ENCODE results near the gene EFCAB8.

Gene EFCAB8

DNA sequence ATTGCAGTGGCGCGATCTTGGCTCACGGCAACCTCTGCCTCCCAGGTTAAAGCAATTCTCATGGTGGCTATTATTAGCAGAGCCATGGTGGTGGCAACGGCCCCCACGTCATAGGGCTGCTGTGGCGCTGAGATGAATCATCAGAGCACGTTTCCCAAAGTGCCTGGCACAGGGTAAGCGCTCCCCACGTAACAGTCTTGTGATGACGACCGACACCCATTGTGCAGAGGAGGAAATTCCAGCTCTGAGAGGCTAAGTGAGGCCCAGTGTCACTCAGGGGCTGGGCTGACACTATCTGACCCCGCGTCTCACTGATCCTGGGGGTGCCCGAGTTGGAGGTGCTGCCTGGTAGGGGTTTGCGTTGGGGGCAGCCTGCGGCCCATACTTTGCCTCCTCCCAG, 129.3 kb downstream of the EFCAB8 start:
- no peak for DNase-seq

DNA sequence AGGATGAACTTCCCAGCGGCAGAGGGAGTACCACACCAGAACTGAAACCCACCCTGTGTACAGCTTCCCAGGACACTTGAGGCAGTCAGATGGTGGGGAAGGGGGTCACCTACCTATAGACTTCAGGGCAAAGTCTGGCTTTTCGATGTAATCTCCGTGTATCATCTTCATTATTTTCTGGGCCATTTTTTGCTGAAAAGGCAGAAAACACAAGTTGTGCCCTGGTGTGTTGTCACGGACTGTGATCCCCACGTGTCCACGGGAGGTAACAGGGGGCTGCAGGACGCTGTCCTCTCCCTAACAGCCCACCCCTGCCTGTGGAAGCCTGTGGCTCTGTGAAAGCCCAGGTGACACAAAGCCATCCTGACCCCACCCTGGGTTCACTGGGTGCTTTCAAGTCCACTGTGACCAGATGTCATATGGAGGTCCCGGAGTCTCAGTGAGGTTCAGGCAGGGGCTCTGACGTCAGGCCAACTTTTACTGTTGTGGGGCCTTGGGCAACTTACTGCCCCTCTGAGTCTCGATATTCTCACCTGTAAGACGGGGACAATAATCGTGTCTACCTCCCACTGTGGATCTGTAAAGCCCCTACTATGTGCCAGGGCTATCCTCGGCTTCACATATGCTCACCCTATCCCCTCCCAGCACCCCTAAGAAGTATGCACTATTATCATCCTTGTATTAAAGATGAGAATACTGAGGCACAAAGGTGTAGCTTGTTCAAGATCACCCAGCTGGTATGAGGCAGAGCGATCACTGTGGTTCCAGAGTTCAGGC, 131.0 kb downstream of the EFCAB8 start:
- DNase-seq: no peak

DNA sequence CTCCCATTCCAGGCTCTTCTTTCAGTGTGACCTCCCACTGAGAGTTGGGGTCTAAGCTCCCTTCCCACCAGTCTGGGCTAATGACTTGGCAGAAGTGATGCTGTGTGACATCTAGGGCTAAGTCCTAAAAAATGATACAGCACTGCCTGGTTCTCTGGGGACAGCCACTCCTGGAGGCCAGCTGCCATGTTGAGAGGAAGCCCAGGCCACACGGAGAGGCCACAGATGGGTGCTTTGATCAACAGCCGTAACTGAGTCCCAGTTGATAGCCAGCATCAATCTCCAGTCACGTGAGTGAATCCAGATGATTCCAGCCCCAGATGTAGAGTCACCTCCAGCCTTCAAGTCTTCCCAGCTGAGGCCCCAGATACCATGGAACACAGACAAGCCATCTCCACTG, 131.7 kb downstream of the EFCAB8 start:
- no peak for DNase-seq

DNA sequence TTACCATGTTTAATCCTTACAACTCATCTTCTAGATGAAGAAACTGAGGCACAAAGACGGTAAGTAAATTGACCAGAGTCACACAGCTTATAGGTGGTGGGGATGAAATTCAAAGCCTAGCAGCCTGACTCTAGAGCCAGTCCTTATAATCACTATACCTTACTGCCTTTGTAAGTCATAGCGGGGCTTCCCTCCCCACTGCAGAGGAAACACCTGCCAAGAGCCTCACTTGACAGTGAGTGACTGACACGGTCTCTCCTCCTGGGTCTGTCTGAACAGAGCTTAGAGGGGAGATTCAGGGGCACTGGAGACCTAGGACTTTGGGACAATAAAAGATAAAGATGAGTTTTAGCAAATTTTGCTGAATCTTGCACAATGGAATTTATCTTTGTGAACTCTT, 132.7 kb downstream of the EFCAB8 start:
- DNase-seq: no peak

DNA sequence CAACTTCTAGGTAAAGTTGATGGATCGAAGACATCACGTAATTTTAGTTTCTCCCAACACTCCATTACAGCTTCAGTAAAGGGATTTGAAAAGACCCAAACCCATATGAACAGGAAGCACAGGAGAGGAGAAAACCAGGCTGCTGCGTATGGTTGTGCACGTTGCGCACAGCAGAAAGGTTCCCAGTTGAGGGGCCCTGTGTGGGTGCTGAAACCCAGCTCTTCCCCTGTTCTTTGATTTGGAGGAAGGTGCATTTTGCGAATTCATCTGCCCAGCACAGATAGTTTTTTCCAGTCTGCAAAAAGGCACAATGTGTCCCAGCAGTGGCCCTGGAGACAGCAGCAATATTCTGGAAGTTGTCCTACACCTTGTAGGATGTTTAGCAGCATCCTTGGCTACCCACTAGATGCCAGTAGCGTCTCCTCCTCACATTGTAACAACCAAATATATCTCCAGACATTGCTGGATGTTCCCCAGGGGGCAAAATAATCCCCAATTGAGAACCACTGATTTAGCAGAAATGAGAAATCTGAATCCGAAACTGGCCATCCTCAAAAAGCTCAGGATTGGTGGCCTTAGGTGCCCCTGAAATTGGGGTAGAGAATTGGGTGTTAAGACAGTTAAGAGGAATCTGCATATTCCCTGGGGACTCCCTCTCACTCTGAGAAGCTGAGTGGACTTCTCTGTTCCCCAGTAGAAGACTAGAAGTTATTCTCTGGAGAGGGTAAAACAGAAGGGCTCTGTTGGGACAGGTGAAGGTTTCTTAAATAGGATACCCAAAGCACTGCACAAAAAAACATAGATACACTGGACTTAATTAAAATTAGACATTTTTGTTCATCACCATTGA, 133.3 kb downstream of the EFCAB8 start:
- DNase-seq: no peak

DNA sequence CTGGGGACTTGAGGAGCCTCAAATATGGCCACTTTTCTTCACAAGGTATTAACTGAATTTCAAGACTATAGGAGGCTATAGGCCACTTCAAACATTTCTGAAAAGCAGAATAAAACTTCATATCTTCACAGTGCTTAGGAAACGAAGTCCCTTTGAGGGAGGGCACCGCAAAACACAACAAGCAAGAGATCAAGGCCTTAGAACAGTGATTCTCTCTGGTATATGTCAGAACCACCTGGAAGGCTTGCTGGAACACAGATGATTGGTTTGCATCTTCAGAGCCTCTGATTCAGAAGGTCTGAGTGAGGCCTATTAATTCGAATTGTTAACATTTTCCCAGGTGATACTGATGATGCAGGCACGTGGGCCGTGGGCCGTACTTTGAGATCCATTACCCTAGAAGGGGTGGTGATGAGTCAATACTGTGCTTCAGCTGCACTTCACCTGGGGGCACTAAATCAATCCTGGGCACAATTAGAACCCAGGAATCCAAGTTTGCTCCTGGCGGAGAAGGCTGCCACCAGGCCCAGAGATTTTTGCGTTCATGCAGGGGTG, 134.8 kb downstream of the EFCAB8 start:
- no peak for DNase-seq

DNA sequence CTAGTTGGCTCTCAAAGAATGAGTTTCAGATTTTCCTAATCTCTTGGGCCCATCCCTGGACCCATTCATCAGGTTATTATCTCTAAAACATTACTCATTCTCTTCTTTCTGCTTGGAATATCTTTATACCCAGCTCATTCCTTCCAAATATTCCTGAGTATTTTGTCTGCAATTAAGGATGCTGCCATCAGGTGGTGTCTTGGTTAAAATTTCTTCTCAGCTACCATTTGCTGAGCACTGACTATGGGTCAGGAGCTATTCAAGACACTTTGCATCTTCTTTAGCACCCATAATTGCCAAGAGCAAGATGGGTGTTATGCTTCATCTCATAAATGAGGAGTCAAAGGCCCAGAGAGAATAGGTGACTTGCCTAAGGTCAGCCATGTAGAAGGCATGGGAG, 137.1 kb downstream of the EFCAB8 start:
- no peak for DNase-seq

DNA sequence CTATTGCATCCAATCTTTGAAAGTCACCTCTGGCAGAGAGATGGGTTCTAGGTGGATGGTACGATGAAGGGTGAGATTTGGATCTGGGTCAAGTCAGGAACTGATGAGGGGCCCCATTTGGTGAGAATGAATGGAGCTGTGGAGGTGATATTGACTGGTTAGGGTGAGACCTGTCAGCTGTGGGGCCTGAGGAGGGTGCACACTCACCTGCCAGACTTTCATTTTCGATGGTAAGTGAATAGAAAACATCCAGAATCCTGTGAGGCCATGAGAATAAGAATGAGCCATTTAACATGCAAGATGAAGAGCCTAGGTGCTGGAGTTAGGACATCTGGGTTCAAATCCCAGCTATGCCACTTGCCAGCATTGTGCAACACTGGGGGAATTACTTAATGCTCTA, 138.7 kb downstream of the EFCAB8 start:
- no peak for DNase-seq

DNA sequence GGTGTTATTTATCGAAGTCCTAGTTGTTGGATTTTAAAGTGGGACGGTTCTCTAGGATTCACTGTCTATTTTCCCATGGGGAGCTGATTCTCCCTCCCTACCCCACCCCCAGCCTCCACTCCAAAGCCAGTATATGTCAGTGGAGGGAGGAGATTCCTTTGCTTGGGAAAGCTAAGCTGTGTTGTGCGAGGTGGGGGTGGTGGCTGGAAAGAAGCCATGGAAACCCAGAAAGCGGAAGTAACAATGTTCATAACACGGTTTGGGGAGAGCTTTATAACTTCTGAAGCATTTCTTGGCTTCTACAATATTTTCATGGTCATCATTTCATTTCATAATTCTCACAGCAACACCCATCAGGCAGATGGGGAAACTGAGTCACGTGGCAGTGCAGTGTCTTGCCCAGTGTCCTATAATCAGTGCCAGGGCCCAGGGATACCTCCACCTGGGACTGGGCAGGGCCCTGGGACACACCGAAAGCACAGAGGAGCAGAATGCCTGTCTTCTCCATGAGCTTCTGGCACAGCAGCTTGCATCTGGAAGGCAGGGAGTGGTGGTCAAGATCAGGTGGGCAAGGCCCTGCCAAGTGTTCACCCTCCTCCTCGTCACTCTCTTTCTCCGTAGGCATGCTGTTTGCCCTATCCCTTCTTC, 141.0 kb downstream of the EFCAB8 start:
- DNase-seq: peak; percentile 35

DNA sequence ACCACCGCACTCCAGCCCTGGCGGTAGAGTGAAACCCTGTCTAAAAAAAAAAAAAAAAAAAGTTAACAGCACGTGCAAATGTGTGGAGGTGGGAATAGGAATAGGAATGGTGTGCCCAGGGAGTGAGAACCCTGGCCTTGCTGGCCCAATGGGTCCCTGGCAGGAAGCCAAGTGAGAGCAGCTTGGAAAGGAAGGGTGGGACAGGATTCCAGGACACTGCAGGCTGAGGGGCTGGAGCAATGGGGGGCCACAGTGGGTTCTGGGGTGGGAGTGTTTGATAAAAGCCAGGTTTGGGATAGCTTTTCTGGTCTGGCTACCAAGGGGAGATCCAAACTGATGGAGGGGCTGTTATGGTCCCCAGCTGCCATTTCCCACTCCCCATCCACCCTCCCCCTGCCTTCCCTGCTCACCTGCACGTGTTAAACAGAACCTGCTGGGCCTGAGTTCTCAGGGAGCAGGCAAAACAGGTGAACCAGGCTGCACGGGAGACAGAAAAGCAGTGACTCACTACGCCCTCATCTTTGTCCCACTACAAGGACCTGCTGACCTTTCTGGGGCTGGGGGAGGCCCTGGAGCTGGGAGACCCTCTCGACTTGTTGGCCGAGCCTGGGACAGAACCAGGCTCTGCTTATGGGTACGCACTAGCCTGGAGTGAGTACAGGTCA, 142.2 kb downstream of the EFCAB8 start:
- no peak for DNase-seq

DNA sequence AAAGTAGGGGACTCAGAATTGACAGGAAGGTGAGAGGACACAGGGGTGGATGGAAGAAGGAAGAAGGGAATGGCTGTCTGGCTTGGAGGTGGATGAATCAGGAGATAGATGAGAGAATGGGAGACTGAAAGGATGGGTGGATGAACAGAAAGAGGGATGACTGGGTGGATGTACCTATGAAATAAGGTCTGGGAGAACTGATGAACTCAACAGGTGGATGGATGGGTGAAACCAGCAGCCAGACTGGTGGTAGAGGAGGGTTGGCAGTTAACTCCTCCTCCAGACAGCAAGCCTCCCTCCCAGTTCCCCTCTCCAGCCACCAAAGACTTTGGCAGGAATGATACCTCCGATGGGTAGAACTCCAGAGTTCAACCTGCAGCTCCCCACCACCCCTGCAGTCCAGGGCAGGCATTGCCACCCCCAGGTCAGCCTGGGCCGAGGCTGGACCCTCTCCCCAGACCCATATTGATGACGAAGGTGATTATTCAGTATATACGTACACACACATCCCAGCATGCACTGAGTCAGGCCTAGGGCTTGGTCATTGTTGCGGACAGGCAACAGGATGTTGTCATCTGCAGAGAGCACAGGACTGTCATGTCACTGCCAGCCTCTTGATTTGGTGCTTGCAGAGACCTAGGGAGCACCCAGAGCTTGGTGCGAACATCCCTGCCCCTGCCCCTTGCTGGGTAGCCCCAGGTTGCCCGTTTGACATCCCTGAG, 143.5 kb downstream of the EFCAB8 start:
- DNase-seq: no peak

DNA sequence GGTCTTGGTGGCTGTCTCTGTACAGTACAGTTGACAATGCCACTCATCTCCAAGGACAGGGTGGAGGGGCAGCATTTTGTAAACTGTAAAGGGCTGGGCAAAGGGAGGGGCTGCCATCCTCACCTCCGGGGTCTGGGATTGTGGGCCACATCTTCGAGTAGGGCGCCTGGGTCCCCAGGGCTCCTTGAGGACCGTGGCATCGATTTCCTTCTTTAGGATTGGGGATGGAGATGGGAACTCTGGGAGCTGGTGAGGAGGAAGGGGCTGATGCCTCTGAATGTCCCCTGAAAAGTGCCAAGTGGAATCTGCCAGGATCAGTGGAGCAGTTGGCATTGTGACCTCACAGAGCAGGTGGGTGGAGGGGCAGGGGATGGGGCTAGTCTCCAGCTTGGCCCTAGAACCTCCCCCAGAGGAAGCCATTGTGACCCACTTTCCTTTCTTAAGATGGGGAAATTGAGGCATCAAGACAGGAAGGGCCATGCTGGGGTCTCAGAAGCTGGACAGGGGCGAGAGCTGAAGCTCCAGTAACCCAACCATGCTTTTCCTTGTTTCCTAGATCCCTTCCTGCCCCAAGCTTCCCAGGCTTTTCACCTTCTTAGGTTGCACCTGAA, 145.5 kb downstream of the EFCAB8 start, which contains the start of gene SUN5:
SUN5 (minus strand) TSS at position 293 of the 611 bp plus-strand sequence; CDS start at position 200, 93 bp downstream.
- no peak for DNase-seq

DNA sequence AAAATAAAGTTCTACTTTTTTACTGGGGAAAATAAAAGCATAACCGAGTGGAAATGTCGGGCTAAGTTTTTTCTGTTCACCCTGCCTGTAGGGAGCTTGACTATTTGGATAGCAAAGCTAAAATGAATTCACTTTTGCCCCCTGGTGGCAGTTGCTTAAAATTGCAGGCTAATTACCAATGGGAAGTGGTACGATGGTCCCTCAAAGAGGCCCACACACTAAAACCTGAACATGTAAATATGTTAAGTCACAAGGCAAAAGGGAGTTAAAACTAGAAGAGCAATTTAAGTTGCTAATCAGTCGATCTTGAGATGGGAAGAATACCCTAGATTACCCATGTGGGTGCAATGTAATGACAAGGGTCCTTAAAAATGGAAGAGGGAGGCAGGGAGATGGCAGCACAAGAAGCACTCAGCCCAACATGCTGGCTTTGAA, 146.4 kb downstream of the EFCAB8 start:
- DNase-seq: no peak

DNA sequence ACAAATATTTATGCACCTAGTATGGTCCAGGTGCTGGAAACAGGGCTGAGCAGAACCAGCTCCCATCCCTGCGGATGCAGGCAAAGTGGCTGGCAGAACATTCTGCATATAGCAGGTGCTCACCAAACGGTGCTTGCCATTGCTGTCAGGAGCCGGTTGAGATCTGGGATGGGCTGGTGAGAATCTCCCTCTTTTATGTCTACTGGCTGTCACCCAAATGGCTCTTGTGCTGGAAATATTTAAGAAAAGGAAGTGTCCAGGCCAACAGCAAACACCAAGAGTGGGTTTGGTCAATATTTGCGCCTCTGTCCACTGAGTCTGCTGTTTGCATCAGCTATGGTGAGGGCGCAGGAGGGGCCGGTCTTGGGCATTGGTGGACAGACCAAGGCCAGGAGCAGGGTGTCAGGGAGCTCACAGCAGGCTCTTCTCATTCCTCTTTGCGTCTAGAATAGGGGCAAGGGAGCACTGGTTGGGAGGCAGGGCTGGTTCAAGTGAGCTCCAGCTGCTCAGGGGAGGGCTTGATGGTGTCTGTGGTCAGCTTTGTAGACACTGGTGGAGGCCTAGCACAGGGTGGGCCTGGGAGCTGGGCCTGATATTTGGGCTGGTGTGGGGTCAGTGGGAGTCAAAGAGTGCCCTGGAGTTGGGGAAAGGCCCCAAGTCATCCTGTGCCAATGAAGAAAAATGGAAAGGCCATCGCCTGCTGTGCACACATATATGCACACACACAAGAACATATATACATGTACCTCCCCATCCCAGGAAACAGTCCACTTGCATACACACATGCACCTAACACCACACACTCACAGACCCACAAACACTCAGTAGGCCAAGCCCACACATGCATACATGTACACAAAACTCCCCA, 147.4 kb downstream of the EFCAB8 start:
- no peak for DNase-seq

DNA sequence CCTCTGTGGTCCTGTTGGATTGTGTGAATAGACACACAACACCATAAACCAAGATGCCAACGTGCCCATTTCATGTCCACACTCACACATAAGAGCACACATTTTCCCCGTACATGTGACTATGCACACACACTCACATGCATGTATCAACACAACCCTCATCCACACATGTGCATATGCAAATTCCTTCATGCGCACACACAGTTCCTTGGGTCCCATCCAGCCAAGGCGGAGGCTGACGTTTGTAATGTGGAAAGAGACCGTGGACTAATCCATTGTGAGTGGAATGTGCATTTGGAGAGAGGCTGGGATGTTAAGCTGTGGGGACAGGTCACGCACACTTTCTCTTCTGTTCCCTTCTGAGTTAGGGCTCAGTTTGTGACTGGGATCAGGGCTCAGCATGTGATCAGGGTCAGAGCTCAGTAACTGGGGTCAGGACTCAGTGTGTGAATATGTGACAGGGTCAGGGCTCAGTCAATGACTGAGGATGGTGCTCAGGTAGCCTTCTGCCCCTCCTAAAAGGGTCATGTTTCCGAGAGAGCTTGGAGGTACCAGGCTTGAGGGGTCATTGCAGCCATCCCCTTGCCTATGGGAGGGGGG, 148.2 kb downstream of the EFCAB8 start:
- DNase-seq: no peak

DNA sequence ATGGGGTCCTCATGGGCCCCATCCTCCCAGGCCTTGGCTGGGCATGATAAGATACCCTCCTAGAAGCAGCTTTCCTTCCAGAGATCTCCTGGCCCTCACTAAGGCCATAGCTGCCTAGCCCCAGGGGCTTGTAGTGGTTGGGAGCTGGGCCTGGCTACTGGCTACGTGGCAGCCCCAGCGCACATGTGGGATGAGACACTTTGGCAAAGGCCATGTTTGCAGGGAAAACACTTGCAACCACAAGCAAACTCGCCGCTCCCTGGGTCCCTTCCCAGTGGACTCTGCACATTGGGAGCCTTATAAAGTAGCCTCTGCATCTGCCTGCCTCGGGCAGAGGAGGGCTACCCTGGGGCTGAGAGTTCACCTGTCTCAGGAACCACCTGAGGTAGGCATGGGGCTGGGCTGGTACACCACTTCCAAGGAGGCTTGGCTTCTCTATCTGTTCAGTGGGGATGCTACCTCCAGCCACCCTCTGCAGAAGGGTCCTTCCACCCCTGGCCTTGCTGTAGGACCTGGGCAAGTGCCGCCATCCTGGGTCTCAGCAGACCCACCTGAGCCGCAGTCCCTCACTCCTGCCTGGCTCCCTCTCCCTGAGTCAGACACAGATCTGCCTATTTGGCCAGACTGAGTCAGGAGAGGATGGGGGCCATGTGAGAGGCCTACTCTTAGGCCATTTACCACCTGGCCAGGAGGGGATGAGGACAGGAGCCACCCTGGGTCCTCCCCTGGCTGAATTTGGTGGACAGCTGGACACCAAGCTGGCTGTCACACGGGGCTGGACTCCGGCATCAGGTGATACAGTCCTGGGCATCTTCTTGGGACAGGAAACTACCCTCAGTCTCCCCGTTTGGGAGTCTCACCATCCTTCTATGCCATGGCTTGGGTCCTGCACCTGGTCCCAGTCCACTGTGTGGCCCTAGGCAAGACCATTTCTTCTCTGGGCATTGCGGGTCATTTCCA, 148.9 kb downstream of the EFCAB8 start, which contains the start of gene BPIFB2:
BPIFB2 (plus strand) TSS at position 329 of the 960 bp plus-strand sequence. CDS start 871 bp downstream, outside the sequence.
- no peak for DNase-seq

DNA sequence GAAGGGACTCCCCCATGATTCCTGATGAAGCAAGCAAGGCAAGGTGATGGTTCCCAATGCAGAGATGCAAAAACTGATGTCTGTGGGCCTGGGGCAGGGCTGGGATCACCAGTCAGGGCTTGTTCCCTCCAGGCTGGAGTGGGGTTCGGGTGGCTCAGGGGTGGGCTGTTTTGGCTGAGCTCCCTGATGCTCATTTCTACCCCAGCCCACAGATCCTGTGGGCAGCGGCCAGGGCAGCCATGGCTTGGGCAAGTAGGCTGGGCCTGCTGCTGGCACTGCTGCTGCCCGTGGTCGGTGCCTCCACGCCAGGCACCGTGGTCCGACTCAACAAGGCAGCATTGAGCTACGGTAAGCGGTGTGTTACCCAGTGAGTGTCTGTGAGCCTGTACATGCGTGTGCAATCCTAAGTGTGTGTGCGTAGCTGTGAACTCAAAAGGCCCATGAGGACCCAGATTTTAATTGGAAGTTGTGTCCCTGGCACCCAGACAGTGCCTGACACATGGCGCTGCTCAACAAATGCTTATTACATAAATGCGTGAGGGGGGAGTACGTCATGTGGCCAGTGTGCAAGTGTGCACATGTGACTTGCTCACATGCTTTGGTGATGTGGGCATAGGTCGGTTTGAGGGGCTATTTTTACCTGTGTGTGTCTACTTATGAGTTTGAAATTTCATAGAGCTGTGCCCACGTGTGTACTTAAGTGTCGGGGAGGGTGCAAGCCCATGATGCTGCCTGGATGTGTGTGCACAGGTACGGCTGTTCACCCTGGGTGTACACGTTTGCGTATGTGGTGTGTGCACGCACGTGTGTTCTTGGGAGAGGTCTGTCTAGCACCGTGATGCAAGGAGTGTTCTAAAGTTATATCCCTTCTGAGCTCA, 149.9 kb downstream of the EFCAB8 start:
- DNase-seq: no peak

Data from femur (tissue), 1 donor.